T-helper 1 cell treated with Interleukin-12 subunit alpha and Interleukin-12 subunit beta and Interleukin-4 antibody, amounts not matched to agents 30 μg/mL and 1 μg/mL, for 36 hours (primary cell): ENCODE measurements around the gene RPRD1B.

ENCODE experiments used
- H3K27ac Mint-ChIP-seq: one replicate; pipeline ENCODE4 v1.8.0; 2021; ENCODE audit warnings: mild to moderate bottlenecking, mixed read lengths
- H3K27me3 Mint-ChIP-seq: one replicate; pipeline ENCODE4 v1.8.0; 2021; ENCODE audit warnings: low read depth, mixed read lengths
- H3K36me3 Mint-ChIP-seq: one replicate; pipeline ENCODE4 v1.8.0; 2021; ENCODE audit warnings: low read depth, mixed read lengths
- H3K4me1 Mint-ChIP-seq: one replicate; pipeline ENCODE4 v1.8.0; 2021; ENCODE audit warnings: low read depth, mixed read lengths
- H3K4me3 Mint-ChIP-seq: one replicate; pipeline ENCODE4 v1.8.0; 2021; ENCODE audit warnings: mild to moderate bottlenecking, moderate library complexity, mixed read lengths
- H3K9me3 Mint-ChIP-seq: one replicate; pipeline ENCODE4 v1.8.0; 2021; ENCODE audit warnings: mixed read lengths

The RPRD1B gene

GRCh38 chr20:38108438-38108985 is 75.0 kb downstream of the RPRD1B start:
- peaks cover 4% of the 10 kb centered on the region for H3K4me1 Mint-ChIP-seq
- H3K27me3 Mint-ChIP-seq = no peaks in the 10 kb centered on the region
- no peaks in the 10 kb centered on the region for H3K9me3 Mint-ChIP-seq
- H3K4me3 Mint-ChIP-seq = no peak overlapping the region
- no peak overlapping the region for H3K27ac Mint-ChIP-seq
- H3K36me3 Mint-ChIP-seq = no peaks in the 10 kb centered on the region

- Mint-ChIP-seq H3K4me3 (no peak overlapping the region), H3K4me1 (peaks cover 9% of the 10 kb centered on the region), H3K27ac (no peak overlapping the region), H3K36me3 (no peaks in the 10 kb centered on the region), H3K27me3 (no peaks in the 10 kb centered on the region), H3K9me3 (no peaks in the 10 kb centered on the region)
These were observed 75.5 kb downstream of the RPRD1B start for GRCh38 chr20:38108986-38109541.

GRCh38 chr20:38109591-38110524 is 76.3 kb downstream of the RPRD1B start:
- peaks cover 9% of the 10 kb centered on the region for H3K4me1 Mint-ChIP-seq
- H3K9me3 Mint-ChIP-seq = no peaks in the 10 kb centered on the region

DNA sequence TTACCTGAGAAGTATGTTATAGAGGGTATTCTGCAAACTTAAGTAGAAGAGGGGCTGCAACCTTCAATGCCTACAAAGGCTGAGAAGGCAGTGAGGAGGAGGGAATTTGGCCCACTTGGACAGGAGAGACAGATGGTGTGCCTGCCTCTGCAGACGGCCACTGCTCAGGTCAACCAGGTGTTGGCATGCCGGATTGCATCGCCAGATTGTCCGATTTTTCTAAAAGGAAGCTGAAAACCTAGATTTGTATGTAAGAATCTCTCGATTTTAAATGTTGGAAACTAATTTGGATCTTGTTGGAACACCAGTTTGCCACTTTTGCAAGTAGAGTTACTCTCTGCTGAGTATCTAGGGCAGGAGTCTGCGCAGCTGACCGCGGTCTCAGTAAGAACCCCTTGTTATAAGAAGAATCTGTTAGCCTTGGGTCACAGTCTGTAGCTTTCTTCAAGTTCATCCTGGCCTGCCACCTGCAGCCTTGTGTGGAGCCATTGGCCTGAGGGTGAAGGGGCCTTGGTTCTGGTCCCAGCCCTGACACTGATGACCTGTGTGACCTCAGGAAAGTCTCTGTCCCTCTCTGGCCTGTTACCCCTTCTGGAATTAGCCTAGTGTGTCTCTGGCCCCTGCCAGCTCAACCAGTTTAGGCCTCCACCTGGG is 77.1 kb downstream of the RPRD1B start:
- Mint-ChIP-seq H3K4me1 (peaks cover 9% of the 10 kb centered on the region), H3K4me3 (no peak overlapping the region), H3K27ac (no peak overlapping the region), H3K27me3 (peaks cover 3% of the 10 kb centered on the region), H3K9me3 (no peaks in the 10 kb centered on the region), H3K36me3 (no peaks in the 10 kb centered on the region)

More at GRCh38 chr20:38109591-38110524, 76.3 kb downstream of the RPRD1B start:
- Mint-ChIP-seq H3K27me3 (no peaks in the 10 kb centered on the region), H3K4me3 (no peak overlapping the region), H3K36me3 (no peaks in the 10 kb centered on the region), H3K27ac (no peak overlapping the region)

- no peak overlapping the region for H3K4me3 Mint-ChIP-seq
- H3K27ac Mint-ChIP-seq = no peak overlapping the region
- H3K9me3 Mint-ChIP-seq = no peaks in the 10 kb centered on the region
- H3K36me3 Mint-ChIP-seq = no peaks in the 10 kb centered on the region
- H3K4me1 Mint-ChIP-seq = peaks cover 9% of the 10 kb centered on the region
- peaks cover 11% of the 10 kb centered on the region for H3K27me3 Mint-ChIP-seq
These were observed 78.1 kb downstream of the RPRD1B start for GRCh38 chr20:38111366-38112232.

- no peak overlapping the region for H3K4me3 Mint-ChIP-seq
- no peaks in the 10 kb centered on the region for H3K36me3 Mint-ChIP-seq
- no peak overlapping the region for H3K27ac Mint-ChIP-seq
- no peaks in the 10 kb centered on the region for H3K9me3 Mint-ChIP-seq
- peaks cover 19% of the 10 kb centered on the region for H3K27me3 Mint-ChIP-seq
- peaks cover 9% of the 10 kb centered on the region for H3K4me1 Mint-ChIP-seq
These were observed 78.8 kb downstream of the RPRD1B start for GRCh38 chr20:38112261-38112929.

GRCh38 chr20:38112930-38113294 is 79.4 kb downstream of the RPRD1B start:
- H3K9me3 Mint-ChIP-seq = no peaks in the 10 kb centered on the region
- no peaks in the 10 kb centered on the region for H3K36me3 Mint-ChIP-seq
- H3K27me3 Mint-ChIP-seq = peaks cover 24% of the 10 kb centered on the region
- H3K4me1 Mint-ChIP-seq = peaks cover 9% of the 10 kb centered on the region
- no peak overlapping the region for H3K27ac Mint-ChIP-seq
- H3K4me3 Mint-ChIP-seq = no peak overlapping the region

- Mint-ChIP-seq H3K9me3 (no peaks in the 10 kb centered on the region), H3K4me1 (peaks cover 9% of the 10 kb centered on the region), H3K4me3 (no peak overlapping the region), H3K27ac (peak overlapping the region; percentile 1), H3K27me3 (peaks cover 28% of the 10 kb centered on the region), H3K36me3 (no peaks in the 10 kb centered on the region)
These were observed 80.1 kb downstream of the RPRD1B start for GRCh38 chr20:38113401-38114325.

GRCh38 chr20:38114353-38114791 is 80.8 kb downstream of the RPRD1B start:
- peaks cover 9% of the 10 kb centered on the region for H3K4me1 Mint-ChIP-seq
- H3K9me3 Mint-ChIP-seq = no peaks in the 10 kb centered on the region
- no peak overlapping the region for H3K27ac Mint-ChIP-seq
- no peaks in the 10 kb centered on the region for H3K36me3 Mint-ChIP-seq
- no peak overlapping the region for H3K4me3 Mint-ChIP-seq
- peaks cover 28% of the 10 kb centered on the region for H3K27me3 Mint-ChIP-seq

DNA sequence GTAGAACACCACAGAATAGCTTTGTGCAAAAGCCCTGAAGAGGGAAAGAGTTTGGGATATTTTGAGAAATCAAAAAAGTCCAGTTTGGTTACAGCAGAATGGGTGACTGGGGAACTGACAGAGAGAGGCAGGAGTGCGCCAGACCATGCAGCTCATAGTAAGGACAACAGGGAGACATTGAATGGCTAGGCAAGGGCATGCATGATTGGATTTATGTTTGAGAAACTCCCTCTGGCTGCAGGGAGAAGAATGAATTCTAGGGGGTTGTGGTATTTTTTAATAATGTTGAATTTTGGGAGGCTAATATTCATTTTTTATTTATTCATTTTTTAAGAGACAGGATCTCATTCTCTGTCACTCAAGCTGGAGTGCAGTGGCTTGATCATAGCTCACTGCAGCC is 81.7 kb downstream of the RPRD1B start:
- H3K4me1 Mint-ChIP-seq = peaks cover 9% of the 10 kb centered on the region
- H3K27me3 Mint-ChIP-seq = peaks cover 28% of the 10 kb centered on the region
- no peaks in the 10 kb centered on the region for H3K9me3 Mint-ChIP-seq
- no peaks in the 10 kb centered on the region for H3K36me3 Mint-ChIP-seq
- no peak overlapping the region for H3K27ac Mint-ChIP-seq
- H3K4me3 Mint-ChIP-seq = no peak overlapping the region

DNA sequence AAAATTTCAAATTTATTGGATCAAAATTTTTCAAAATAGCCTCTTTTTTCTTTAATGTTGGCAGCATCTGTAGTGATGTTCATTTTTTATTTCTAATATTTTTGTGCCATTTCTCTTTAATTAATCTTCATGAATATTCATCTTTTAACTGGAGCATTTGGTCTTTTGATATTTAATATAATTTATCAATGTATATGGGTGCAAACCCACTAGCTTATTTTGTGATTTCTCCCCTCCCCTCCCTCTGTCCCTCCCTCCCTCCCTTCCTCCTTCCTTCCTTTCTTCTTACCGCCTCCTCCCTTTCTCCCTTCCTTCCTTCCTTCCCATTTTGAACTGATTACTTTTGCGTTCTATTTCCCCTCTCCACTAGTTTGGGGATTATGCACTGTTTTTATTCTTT is 82.3 kb downstream of the RPRD1B start:
- H3K36me3 Mint-ChIP-seq = no peaks in the 10 kb centered on the region
- H3K9me3 Mint-ChIP-seq = no peaks in the 10 kb centered on the region
- no peak overlapping the region for H3K27ac Mint-ChIP-seq
- peaks cover 9% of the 10 kb centered on the region for H3K4me1 Mint-ChIP-seq
- no peak overlapping the region for H3K4me3 Mint-ChIP-seq
- H3K27me3 Mint-ChIP-seq = peaks cover 28% of the 10 kb centered on the region

GRCh38 chr20:38116409-38117165 is 83.0 kb downstream of the RPRD1B start:
- H3K27me3 Mint-ChIP-seq = peaks cover 28% of the 10 kb centered on the region
- no peaks in the 10 kb centered on the region for H3K36me3 Mint-ChIP-seq
- H3K4me1 Mint-ChIP-seq = peaks cover 9% of the 10 kb centered on the region
- no peak overlapping the region for H3K27ac Mint-ChIP-seq
- no peak overlapping the region for H3K4me3 Mint-ChIP-seq
- no peaks in the 10 kb centered on the region for H3K9me3 Mint-ChIP-seq
